Lower leg skin (tissue), 4 donors: ENCODE measurements around the gene UPK3A. TPM values are rescaled to one million over a fixed set of nuclear protein-coding genes. Genes with fewer than 3 reads are reported as not detected.
A peak's percentile ranks its signal among the peaks of the same experiment; 100 is the strongest.

Experiments used
- DNase-seq, 2 donors: peaks; one replicate each; pipeline ENCODE4 v3.0.0-alpha.2; 2019; ENCODE audit warnings: low spot score in 2 of 2
- H3K4me3 ChIP-seq: fragments of 200-600 bp; sonication (generic); 2 replicates; pipeline ENCODE4 v1.5.1; 2017; ENCODE audit warnings: mild to moderate bottlenecking, low read depth; ENCODE audit not compliant: poor library complexity, severe bottlenecking
- CTCF ChIP-seq, 3 donors: fragments of 450-650 bp; IDR thresholded peaks; one replicate each; pipeline ENCODE4 v1.5.1; 2016; ENCODE audit warnings: antibody characterized with exemption in 3 of 3, mild to moderate bottlenecking in 3 of 3, moderate library complexity in 2 of 3
- POLR2A ChIP-seq, 2 donors: fragments of 450-650 bp; IDR thresholded peaks; one replicate each; pipeline ENCODE4 v1.6.1; 2016 to 2017; ENCODE audit warnings: antibody characterized with exemption in 2 of 2, mild to moderate bottlenecking in 1 of 2, moderate library complexity in 1 of 2
- WGBS, 2 donors: methylation state at CpG; one replicate each; pipeline ENCODE4 v1.1.5; 2018; 5-methylcytosine and 5-hydroxymethylcytosine counted together
- intact Hi-C: fragments of 100-400 bp; cut with DNase I; formaldehyde crosslinking; loops from one replicate; pipeline ENCODE4 v1.15.0; 2023; ENCODE audit warnings: low total_unique reads
- total RNA-seq, 4 donors: library from RNA; depleted of rRNA; stranded (reverse); fragments of >200 nt; gene quantifications; one replicate each; pipeline ENCODE4 v1.1.0, GENCODE V29; 2016

The UPK3A gene
- total RNA-seq, 4 donors from 2014 or later = 0.49 TPM; not detected in 3

DNA sequence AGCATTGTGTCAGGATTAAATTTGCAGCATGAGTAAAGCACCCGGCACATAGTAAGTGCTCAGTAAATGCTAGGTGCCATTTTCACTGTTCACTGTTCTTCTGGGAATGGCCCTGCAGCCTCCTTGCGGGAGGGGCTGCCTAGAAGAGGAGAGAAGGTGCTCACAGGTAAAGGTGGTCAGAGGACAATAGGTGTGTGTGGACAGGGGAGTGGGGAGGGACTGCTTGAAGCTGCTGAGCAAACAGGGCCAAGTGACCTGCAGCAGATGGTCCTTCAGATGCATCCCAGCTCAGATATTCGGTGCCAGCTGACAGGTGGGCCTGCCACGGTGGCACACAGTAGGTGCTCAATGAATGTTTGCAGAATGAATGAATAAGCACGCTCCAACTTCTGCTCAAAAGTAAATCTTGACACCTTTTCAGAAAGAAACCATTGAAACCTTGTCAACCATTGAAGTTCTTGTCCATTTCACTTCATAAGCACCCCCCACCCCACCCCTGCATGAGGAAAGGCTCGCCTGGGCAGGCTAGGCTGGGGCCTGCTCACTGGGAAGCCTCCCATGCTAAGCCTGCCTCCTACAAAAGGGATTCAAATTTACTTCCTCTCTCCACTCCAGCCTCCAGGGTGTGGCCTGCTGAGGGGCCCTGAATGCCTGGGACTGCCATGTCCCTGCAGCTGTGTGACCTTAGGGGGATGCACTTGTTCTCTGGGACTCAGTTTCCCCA lies 45.6 kb upstream of the UPK3A start:
- 58 to 72% methylated on average over 6 of the region's 6 CpGs for WGBS, 2 donors
- H3K4me3 ChIP-seq = no peak overlapping the region
- no peak for DNase-seq
- no peak for TF ChIP-seq POLR2A (IDR thresholded peaks at IDR 0.05)
- no peak for TF ChIP-seq CTCF (IDR thresholded peaks at IDR 0.05)
- intact Hi-C loops = no loop called here

DNA sequence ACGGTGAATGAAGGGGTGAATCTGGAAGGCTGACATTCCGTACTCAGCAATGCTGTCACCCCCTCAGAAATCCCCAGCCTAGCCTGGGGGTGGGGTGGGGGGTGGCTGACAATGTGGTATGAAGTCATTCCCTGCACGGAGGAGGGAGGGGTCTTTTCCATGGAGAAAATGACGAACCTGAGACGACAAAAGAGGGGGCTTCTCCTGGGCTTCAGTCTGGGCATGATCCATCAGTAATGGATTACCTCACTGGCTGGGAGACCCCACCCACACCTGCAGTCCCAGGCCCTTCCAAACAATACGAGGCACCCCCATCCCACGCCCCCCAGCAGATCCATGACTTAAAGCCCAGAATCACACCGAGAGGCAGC lies 45.1 kb upstream of the UPK3A start:
- TF ChIP-seq CTCF (IDR thresholded peaks at IDR 0.05) (no peak), POLR2A (IDR thresholded peaks at IDR 0.05) (no peak)
- WGBS, 2 donors = 19 to 22% methylated on average over 7 to 8 of the region's 8 CpGs
- intact Hi-C loops = no loop called here

GRCh38 chr22:45240104-45240809 lies 44.5 kb upstream of the UPK3A start:
- no peak for DNase-seq
- TF ChIP-seq POLR2A (IDR thresholded peaks at IDR 0.05) (no peak), CTCF (IDR thresholded peaks at IDR 0.05) (no peak)
- intact Hi-C loops = no loop called here
- 0 to 1% methylated on average over 42 to 51 of the region's 73 CpGs for WGBS, 2 donors
- H3K4me3 ChIP-seq = peak overlapping the region; percentile 61

More for the DNA sequence above, 45.1 kb upstream of the UPK3A start:
- no peak for DNase-seq
- peak overlapping the region; percentile 61 for H3K4me3 ChIP-seq

GRCh38 chr22:45240810-45241631 lies 43.7 kb upstream of the UPK3A start, which contains the start of gene KIAA0930:
Gene KIAA0930 (minus strand): TSS chr22:45240894. CDS start chr22:45240703, 191 bp downstream.
- intact Hi-C loops = no loop called here
- DNase-seq = peak; percentile 72 to 96
- peak within 1 kb of the TSS; percentile 61 for H3K4me3 ChIP-seq
- WGBS, 2 donors = 21 to 23% methylated on average over 19 to 21 of the region's 66 CpGs
- TF ChIP-seq POLR2A (IDR thresholded peaks at IDR 0.05) (no peak), CTCF (IDR thresholded peaks at IDR 0.05) (no peak)

DNA sequence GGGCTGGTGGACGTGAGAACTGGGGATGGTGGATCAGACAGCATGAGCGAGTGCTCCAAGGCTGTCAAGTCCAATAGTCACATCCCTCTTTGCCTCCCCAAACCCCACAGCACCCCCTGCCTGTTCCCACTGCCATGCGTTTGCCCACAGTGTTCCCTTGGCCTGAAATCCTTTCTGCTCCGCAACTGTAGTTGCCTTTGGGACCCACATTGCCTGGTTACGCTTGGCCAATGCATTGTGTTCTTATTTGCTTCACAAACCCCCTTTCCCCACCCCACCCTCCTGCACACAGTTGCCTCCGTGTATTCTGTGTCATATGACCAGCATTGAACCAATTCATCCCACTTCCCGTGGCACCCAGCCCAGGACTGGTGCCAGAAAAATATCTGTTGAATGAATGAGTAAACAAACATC lies 42.0 kb upstream of the UPK3A start:
- TF ChIP-seq CTCF (IDR thresholded peaks at IDR 0.05) = no peak
- no peak for TF ChIP-seq POLR2A (IDR thresholded peaks at IDR 0.05)
- no peak for DNase-seq
- intact Hi-C loops = no loop called here
- 54 to 61% methylated on average over 7 of the region's 7 CpGs for WGBS, 2 donors
- H3K4me3 ChIP-seq = no peak overlapping the region
